Measurements from ENCODE around the gene DSE.

Gene DSE

GRCh38 chr6:116491610-116492330, 121.0 kb downstream of the DSE start:
- no peak for FAIRE-seq

- FAIRE-seq: no peak
These were observed 121.8 kb downstream of the DSE start for GRCh38 chr6:116492331-116493067.
